Endothelial cell of hepatic sinusoid (primary cell): ENCODE results near the gene BPIFB3.
"Not testable (repeated sequence)": the region's sequence is repeated elsewhere in the genome, so short reads cannot be mapped to it uniquely, and the experiment has no call there.

Experiments
- in situ Hi-C: cut with HindIII; loops from 2 replicates; pipeline ENCODE4 v1.10.0; 2017; ENCODE audit warnings: low sequenced_read_pairs

BPIFB3 gene

DNA sequence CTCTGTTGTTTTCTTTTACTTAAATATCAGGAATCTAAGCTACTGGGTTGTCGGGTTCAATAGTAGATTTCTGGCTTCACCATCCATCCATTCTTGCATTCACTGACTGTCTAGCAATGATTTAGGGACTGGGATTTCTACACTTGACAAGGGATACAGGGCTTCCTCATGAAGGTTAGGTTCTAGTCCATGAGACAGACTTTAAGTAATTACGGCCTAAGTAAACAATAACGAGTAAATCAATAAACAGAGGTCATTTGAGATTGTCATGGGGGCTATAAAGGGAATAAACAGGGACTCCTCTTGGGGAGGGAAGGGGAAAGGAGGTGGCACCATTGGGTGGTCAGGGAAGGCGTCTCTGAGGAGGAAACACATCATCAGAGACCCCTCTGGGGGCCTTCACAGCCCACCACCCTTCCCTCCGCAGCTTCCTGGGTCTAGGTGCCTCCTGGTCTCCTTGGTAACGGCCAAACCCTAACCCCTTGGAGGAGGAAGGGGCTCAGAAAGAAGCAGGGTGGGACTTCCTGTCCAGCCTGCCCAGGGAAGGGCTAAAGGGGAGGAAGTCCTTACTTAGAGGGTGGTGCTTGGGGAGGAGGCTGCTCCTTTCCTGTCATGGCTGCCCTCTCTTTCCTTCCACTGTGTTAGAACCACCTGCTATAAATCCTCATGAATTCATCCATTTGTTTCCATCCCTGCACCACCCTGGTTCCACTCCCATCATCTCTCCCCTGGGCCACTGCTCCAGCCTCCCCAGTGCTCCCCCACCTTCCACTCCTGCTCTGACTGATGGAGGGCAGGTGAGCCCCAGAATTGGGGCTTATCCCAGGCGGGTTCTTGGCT, 59.1 kb downstream of the BPIFB3 start:
- in situ Hi-C loops, result no loop called here

DNA sequence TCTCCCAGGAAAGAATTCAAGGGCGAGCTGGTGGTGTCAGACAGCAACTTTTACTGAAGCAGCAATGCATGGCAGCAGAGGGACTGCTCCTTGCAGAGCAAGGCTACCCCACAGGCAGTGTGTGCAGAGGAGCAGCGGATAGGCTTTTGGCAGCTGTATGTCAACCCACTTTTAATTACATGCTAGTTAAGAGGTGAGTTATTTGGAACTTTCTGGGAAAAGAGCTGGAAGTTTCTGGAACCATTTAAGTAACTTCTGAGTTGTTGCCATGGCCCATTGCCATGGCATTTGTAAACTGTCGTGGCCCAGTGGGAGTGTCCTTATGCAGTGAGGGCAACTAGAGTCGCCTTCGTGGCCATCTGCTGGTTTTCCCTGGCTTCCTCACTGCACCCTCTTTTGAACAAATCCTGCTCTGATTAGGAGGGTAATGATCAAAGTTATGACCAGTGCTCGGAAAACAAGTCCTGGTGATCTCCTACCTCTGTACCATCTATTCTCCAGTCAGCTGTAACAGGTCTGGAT, 59.7 kb downstream of the BPIFB3 start:
- in situ Hi-C loops, result no loop called here

DNA sequence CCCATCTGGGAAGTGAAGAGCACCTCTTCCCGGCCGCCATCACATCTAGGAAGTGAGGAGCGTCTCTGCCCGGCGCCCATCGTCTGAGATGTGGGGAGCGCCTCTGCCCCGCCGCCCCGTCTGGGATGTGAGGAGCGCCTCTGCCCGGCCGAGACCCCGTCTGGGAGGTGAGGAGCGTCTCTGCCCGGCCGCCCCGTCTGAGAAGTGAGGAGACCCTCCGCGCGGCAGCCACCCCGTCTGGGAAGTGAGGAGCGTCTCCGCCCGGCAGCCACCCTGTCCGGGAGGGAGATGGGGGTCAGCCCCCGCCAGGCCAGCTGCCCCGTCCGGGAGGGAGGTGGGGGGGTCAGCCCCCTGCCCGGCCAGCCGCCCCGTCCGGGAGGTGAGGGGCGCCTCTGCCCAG, 61.8 kb downstream of the BPIFB3 start:
- in situ Hi-C loops, result not testable (repeated sequence)

DNA sequence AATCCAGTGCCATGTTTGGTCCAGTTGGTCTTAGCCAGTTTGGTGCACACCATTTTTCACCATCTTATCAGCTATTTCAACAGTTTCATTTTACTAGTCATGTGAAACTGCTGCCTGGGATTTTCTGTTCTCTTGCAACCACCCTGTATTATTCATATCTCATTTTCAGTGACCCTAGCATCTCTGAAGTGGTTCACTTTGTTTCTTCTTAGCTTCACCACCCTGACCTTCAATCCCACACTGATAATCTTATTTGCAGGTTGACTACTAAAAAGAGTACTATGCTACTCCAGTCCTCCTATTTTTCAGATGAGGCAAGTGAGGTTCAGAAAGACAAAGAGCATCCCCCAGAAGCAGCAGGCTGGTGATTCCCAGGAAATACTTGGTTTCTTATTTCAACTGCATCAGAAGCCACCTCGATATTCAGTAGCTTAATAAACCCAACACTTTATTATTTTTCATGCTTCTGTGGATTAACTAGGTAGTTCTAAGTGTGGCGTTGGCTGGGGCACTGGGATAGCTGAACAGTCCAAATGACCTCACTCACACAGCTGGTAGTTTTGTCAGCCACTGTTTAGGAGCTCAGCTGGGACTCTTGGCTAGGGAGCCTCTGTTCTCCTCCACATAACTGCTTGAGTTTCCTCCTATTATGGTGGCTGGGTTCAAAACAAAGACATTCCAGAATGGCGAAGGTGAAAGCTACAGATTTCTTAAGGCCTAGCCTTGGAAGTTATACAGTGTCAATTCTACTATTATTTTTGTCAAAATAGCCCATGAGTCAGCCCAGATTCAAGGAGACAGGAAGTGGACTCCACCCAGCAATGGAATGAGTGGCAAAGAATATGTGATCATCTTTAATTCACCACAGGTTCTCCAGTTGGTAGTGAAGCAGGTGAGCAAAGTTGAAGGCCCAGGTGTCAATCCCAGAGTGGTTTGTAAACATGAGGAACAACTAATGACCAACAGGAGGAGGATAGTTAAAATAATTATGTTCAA, 66.3 kb downstream of the BPIFB3 start:
- in situ Hi-C loops, result no loop called here

DNA sequence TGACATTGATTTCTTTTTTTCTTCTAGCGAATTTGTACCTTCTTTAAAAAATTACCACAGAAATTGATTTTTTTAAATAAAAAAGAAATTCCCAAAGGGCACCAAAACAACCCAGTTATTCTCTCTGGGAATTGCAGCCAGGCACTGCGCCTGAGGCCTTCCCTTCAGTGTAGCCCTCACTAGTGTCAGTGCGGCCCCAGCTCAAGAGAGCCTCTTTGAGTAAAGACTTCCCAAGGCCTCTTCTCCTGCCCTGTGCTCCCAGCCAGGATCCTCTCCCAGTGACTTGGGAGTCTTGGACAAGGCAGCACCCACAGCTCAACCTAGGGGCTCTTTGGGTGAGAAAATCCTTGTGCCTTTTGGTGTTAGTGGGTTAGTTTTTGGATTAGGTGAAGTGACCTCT, 67.2 kb downstream of the BPIFB3 start:
- in situ Hi-C loops, result no loop called here

GRCh38 chr20:33122297-33122696, 68.6 kb downstream of the BPIFB3 start:
- in situ Hi-C loops, result not testable (repeated sequence)
